Measurements from ENCODE around the gene U2AF1L4.

Gene U2AF1L4, protein sequence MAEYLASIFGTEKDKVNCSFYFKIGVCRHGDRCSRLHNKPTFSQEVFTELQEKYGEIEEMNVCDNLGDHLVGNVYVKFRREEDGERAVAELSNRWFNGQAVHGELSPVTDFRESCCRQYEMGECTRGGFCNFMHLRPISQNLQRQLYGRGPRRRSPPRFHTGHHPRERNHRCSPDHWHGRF

DNA sequence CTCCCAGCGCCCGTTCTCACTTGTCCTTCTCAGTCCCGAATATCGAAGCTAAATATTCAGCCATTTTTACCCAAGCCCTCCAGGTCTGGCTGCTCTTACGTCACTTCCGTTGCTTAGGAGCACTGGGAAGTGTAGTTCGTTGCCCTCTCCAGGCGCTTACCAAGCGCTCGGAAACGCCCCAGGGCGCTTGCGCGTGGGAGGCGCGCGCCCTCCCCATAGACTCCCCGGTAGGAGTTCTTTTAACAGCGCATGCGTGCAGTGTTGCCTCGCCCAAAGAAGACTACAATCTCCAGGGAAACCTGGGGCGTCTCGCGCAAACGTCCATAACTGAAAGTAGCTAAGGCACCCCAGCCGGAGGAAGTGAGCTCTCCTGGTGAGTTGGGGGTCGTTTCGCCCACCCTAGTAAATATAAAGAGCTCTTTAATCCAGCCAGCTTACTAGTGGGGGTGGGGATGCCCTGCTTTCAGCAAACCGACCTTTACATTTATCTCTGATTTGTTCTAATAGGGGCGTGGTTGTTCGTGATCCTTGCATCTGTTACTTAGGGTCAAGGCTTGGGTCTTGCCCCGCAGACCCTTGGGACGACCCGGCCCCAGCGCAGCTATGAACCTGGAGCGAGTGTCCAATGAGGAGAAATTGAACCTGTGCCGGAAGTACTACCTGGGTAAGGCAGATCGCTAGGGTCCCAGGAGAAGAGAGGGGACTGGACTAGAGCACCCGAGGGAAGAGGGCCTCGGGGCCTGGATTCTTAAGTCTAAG, at the start of gene U2AF1L4, which contains the start of gene PSENEN:
Gene U2AF1L4 (minus strand): TSS at position 91 of the 759 bp plus-strand sequence. CDS start 27 bp downstream, at position 64.
Gene PSENEN (plus strand): TSS at position 324 of the 759 bp plus-strand sequence. CDS start 280 bp downstream, at position 604.
- H3K4me1 ChIP-seq (ENCODE audit: control insufficient read depth, insufficient read depth, low read length): peaks cover 17% of the 10 kb centered on the region
- H3K27ac ChIP-seq (ENCODE audit: low read depth, low read length): peak within 1 kb of the TSS; percentile 100
- no peaks in the 10 kb centered on the region for H3K27me3 ChIP-seq (ENCODE audit: control insufficient read depth, insufficient read depth, low read length)
- H3K4me3 ChIP-seq (ENCODE audit: low read length): peak within 1 kb of the TSS; percentile 86
- peak within 1 kb of the TSS; percentile 75 for H3K9ac ChIP-seq (ENCODE audit: low read length)
- no peaks in the 10 kb centered on the region for H3K36me3 ChIP-seq (ENCODE audit: control insufficient read depth, insufficient read depth, low read length)

DNA sequence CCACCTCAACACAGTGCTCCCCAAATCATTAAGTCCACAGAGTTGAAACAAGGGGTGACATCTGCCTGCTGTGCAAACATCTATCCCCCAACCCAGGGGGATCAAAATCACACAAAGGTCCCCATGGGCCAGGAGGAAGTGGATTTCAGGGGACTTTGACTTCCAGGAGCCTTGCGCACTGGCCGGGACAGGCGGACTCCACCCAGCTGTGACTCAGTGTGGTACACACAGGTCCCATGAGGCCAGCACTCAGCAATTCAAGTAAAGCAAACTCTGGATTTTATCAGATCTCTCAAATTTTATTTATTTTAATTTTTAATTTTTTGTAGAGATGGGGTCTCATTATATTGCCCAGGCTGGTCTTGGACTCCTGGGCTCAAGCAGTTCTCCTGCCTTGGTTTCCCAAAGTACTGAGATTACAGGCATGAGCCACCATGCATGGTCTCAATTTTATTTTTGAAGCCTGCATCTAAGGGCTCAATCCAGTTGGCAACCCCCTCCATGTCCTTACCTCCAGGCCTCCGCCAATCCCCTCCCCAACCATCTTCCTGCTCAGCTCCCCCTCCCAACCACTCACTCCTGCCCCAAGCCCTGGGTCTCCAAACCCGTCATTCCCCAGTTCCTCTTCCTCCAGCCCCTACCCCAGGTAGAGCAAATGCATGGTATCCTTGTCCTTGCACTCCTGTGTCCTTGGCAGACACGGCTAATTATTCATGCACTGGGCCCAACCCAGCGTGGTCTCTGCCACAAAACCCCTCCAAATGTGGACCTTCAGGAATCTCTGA, 48.4 kb upstream of the U2AF1L4 start:
- Histone ChIP-seq H3K4me3 (ENCODE audit: low read length) (no peak overlapping the region), H3K36me3 (ENCODE audit: control insufficient read depth, insufficient read depth, low read length) (no peaks in the 10 kb centered on the region), H3K9ac (ENCODE audit: low read length) (no peak overlapping the region), H3K4me1 (ENCODE audit: control insufficient read depth, insufficient read depth, low read length) (no peaks in the 10 kb centered on the region), H3K27me3 (ENCODE audit: control insufficient read depth, insufficient read depth, low read length) (peaks cover 12% of the 10 kb centered on the region), H3K27ac (ENCODE audit: low read depth, low read length) (no peak overlapping the region)

DNA sequence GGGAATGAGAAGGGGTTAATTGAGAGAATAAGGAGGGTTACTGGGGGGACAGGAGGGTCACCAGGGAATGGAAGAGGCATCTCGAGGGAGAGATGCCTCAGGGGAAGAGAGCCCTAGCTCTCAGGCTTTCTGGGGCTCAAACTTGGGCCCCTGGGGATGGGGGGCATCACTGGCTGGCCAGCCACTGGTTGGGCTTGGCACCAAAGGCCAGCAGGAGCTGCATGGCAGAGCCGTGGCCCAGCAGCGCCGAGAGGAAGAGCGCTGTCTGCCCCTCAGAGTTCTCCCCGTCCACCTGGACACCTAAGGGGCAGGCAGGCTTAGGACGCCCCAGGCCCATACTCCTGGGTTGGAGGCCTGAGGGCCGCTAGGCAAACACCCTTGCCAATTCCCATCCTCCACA, 47.7 kb upstream of the U2AF1L4 start:
- peaks cover 11% of the 10 kb centered on the region for H3K27me3 ChIP-seq (ENCODE audit: control insufficient read depth, insufficient read depth, low read length)

DNA sequence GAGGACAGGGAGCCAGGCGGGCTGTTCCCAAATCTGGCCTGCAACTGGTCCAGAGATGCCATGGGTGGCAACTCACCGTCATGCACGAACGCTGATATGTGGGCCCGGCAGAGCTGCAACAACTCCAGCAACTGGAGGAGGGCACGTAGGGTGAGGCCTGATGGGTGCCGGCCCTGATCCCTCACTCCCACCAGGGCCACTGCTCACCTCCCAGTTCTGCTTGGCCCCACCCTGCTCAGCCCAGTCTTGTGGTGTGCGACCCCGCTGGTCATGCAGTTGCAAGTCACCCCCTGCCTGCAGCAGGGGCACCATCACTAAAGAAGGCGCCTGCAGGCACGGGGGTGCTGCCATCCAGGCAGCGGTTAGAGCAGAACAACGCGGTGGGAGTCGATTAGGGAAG, 47.1 kb upstream of the U2AF1L4 start:
- Histone ChIP-seq H3K4me1 (ENCODE audit: control insufficient read depth, insufficient read depth, low read length) (no peaks in the 10 kb centered on the region), H3K27ac (ENCODE audit: low read depth, low read length) (no peak overlapping the region), H3K4me3 (ENCODE audit: low read length) (no peak overlapping the region), H3K36me3 (ENCODE audit: control insufficient read depth, insufficient read depth, low read length) (no peaks in the 10 kb centered on the region), H3K27me3 (ENCODE audit: control insufficient read depth, insufficient read depth, low read length) (peaks cover 7% of the 10 kb centered on the region), H3K9ac (ENCODE audit: low read length) (no peak overlapping the region)

More for the DNA sequence above, 47.7 kb upstream of the U2AF1L4 start:
- no peak overlapping the region for H3K4me3 ChIP-seq (ENCODE audit: low read length)
- no peaks in the 10 kb centered on the region for H3K4me1 ChIP-seq (ENCODE audit: control insufficient read depth, insufficient read depth, low read length)
- H3K27ac ChIP-seq (ENCODE audit: low read depth, low read length): no peak overlapping the region
- no peaks in the 10 kb centered on the region for H3K36me3 ChIP-seq (ENCODE audit: control insufficient read depth, insufficient read depth, low read length)
- no peak overlapping the region for H3K9ac ChIP-seq (ENCODE audit: low read length)

DNA sequence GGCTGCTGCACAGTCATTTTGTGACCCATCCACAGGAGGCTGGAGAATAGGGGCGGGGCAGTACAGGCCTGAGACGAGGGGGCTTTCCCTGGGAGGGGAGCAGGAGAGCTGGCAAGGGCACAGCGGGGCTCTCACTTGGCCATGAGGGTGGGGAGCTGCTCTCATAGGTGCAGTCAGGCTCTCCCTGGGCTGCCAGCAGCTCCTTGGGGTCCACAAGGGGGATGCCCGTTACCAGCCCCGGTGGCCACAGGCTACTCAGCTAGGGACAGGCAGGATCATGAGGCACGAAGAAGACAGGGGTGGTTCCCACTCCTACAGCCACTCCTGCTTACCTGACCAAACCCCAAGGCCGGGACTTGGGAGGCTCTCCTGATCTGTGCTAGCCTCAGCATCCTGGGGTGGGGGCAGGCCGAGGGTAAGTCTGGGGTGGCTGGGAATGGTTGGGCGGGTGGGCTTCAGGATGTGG, 46.6 kb upstream of the U2AF1L4 start:
- Histone ChIP-seq H3K27ac (ENCODE audit: low read depth, low read length) (no peak overlapping the region), H3K4me1 (ENCODE audit: control insufficient read depth, insufficient read depth, low read length) (no peaks in the 10 kb centered on the region), H3K4me3 (ENCODE audit: low read length) (no peak overlapping the region), H3K36me3 (ENCODE audit: control insufficient read depth, insufficient read depth, low read length) (no peaks in the 10 kb centered on the region), H3K27me3 (ENCODE audit: control insufficient read depth, insufficient read depth, low read length) (peaks cover 6% of the 10 kb centered on the region), H3K9ac (ENCODE audit: low read length) (no peak overlapping the region)

DNA sequence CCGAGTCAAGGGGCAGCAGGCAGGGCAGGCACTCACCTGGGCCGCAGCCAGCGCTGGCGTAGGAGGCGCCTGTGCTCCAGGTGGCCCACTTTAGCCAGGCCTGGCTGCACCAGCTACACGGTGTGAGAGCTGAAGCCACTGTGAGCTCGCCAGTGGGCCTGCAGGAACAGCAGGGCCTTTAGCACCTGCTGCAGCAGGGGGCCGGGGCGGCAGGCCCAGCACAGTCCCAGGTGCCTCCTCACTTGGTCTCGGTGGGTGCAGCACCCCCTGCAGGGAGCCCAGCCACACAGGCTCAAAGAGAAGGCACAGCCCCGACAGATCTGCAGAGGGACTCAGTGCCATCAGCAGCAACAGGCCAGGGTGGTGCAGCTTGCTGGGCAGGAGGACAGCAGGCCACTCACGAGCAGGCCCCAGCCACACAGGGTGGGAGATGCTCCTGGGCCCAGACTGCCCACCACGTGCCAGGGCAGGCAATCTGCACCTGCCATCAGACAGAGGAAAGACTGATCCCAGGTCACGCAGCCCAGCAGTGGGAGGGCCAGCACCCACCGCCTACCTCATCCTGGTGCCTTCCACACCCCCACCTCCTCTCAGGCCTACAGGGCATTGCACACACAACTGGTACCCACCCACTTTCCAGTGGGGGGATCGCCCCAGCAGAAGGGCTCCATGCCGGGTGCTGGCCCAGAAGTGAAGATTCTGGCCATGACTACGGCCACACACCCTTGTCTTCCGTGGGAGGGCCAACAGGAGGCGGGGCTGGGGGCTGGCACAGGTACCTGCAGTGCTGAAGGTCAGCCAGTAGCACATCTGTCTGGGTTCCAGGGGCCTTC, 46.0 kb upstream of the U2AF1L4 start:
- Histone ChIP-seq H3K4me1 (ENCODE audit: control insufficient read depth, insufficient read depth, low read length) (no peaks in the 10 kb centered on the region), H3K27me3 (ENCODE audit: control insufficient read depth, insufficient read depth, low read length) (no peaks in the 10 kb centered on the region), H3K9ac (ENCODE audit: low read length) (no peak overlapping the region), H3K4me3 (ENCODE audit: low read length) (no peak overlapping the region), H3K27ac (ENCODE audit: low read depth, low read length) (no peak overlapping the region), H3K36me3 (ENCODE audit: control insufficient read depth, insufficient read depth, low read length) (no peaks in the 10 kb centered on the region)

DNA sequence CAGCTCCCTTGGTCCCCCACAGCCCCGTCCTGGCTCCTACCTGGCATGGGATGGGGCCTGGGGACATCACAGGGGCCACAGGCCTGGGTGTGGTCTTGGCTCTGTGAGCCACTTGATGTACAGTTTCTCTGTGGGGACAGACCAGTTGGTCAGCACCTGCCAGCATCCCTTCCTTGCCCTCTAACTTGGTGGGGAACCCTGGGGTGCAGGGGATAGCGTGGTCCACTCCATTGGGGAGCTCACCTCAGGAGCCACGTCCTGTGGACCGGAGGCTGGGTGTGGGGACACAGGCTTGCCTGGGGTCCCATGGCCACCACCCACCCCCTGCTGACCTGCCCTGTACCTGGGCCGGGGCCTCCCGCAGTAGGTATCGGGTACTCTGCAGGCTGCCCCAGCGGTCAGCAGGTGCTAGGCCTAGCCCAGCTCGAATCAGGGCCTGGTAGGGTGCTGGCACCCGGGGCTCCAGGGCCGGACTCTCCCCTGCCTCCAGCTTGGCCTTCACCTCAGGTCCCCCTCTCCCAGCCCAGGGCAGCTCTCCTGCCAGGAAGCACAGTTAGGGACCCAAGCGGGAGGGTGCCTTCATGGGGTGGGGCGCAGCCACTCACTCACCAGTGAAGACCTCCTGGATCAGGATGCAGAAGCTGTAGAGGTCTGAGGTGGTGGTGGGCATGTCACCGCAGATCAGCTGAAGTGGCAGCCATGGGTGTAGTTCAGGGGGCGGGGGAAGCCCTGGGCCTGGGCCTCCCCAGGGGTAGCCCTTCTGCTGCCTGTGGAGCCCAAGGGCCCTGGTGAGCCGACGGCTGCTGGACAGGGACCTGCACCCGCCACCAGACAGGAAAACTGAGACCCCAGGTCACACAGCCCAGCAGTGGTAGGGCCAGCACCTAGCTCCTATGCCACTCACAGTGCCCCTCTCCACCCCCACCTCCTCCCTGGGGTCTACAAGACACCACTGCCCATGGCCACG, 45.0 kb upstream of the U2AF1L4 start:
- Histone ChIP-seq H3K4me3 (ENCODE audit: low read length) (no peak overlapping the region), H3K36me3 (ENCODE audit: control insufficient read depth, insufficient read depth, low read length) (no peaks in the 10 kb centered on the region), H3K4me1 (ENCODE audit: control insufficient read depth, insufficient read depth, low read length) (no peaks in the 10 kb centered on the region), H3K27me3 (ENCODE audit: control insufficient read depth, insufficient read depth, low read length) (no peaks in the 10 kb centered on the region), H3K27ac (ENCODE audit: low read depth, low read length) (no peak overlapping the region), H3K9ac (ENCODE audit: low read length) (no peak overlapping the region)

DNA sequence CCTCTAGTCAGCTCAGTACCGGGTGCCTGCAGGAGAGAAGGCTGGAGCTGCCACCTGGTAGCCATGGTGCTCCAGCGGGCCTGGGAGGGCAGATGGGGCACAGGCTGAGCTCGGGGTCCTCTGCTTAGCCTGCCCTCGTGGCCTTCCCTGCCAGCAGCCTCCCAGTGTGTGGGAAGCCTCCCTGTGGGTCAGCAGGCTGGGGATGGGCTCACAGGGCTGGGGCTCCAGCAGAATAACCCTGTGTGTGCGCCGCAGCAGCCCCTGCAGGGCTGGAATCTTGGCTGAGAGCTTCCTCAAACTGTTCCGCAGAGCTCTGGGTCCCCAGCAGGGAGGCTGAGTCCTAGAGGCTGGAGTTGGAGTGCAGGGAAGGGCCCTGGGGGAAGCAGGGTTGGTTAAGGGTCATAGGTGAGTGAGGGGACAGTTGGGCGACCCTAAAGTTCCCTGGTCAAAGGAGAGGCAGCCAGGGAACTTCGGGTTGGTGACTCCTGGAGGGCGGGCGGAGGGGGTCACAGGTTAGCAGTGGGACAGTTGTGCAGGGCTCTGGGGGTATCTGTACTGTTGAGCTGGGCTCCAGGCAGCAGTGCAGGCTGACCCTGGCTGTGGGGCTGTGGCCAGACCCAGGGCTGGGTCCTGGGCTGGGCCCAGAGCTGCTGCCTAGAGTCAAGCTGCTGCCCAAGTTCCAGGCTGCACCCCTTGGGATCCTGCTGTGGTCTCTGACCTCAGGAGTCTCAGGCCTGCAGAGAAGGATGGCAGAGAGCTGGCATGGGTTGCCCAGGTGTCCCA, 44.2 kb upstream of the U2AF1L4 start:
- H3K36me3 ChIP-seq (ENCODE audit: control insufficient read depth, insufficient read depth, low read length): no peaks in the 10 kb centered on the region
- H3K9ac ChIP-seq (ENCODE audit: low read length): no peak overlapping the region
- H3K4me3 ChIP-seq (ENCODE audit: low read length): no peak overlapping the region
- no peaks in the 10 kb centered on the region for H3K4me1 ChIP-seq (ENCODE audit: control insufficient read depth, insufficient read depth, low read length)
- H3K27me3 ChIP-seq (ENCODE audit: control insufficient read depth, insufficient read depth, low read length): no peaks in the 10 kb centered on the region
- no peak overlapping the region for H3K27ac ChIP-seq (ENCODE audit: low read depth, low read length)

DNA sequence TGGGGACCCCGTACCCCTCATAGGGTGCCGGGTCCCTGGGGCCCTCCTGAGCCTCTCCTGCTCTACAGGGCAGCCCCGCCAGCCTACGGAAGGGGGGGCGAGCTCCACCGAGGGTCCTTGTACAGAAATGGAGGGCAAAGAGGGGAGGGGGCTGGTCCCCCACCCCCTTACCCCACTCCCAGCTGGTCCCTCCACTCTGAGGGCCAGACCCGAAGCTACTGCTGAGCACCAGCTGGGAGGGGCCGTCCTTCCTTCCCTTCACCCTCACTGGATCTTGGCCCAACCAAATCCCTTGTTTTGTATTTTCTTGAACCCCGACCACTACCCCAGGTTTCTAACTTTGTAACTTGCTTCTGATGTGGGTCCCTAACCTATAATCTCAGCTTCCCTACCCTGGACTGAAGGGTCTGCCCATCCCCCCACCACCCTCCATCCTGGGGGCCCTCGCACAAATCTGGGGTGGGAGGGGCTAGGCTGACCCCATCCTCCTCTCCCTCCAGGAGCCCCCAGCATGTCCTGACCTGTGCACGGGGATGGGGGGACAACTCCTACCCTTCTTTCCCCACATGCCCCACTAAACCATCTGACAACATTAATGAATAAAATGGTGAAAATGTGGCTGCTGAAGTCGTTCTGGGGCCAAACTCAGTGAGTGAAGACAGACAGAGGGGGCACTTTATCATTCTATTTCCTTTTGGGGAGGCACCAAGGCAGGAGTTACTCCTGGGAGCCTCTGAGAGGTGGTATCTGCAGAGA, 43.2 kb upstream of the U2AF1L4 start:
- H3K4me3 ChIP-seq (ENCODE audit: low read length): no peak overlapping the region
- no peaks in the 10 kb centered on the region for H3K4me1 ChIP-seq (ENCODE audit: control insufficient read depth, insufficient read depth, low read length)
- no peaks in the 10 kb centered on the region for H3K36me3 ChIP-seq (ENCODE audit: control insufficient read depth, insufficient read depth, low read length)
- no peak overlapping the region for H3K9ac ChIP-seq (ENCODE audit: low read length)
- H3K27ac ChIP-seq (ENCODE audit: low read depth, low read length): no peak overlapping the region
- H3K27me3 ChIP-seq (ENCODE audit: control insufficient read depth, insufficient read depth, low read length): no peaks in the 10 kb centered on the region

DNA sequence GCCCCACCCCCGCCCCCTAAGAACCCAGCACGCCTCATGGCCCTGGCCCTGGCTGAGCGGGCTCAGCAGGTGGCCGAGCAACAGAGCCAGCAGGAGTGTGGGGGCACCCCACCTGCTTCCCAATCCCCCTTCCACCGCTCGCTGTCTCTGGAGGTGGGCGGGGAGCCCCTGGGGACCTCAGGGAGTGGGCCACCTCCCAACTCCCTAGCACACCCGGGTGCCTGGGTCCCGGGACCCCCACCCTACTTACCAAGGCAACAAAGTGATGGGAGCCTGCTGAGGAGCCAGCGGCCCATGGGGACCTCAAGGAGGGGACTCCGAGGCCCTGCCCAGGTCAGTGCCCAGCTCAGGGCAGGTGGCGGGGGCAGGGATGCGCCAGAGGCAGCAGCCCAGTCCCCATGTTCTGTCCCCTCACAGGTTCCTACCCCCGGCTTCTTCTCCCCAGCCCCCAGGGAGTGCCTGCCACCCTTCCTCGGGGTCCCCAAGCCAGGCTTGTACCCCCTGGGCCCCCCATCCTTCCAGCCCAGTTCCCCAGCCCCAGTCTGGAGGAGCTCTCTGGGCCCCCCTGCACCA, 42.1 kb upstream of the U2AF1L4 start:
- Histone ChIP-seq H3K36me3 (ENCODE audit: control insufficient read depth, insufficient read depth, low read length) (peaks cover 3% of the 10 kb centered on the region), H3K27ac (ENCODE audit: low read depth, low read length) (no peak overlapping the region), H3K4me3 (ENCODE audit: low read length) (no peak overlapping the region), H3K27me3 (ENCODE audit: control insufficient read depth, insufficient read depth, low read length) (no peaks in the 10 kb centered on the region), H3K4me1 (ENCODE audit: control insufficient read depth, insufficient read depth, low read length) (no peaks in the 10 kb centered on the region), H3K9ac (ENCODE audit: low read length) (no peak overlapping the region)

All from rectal smooth muscle tissue (tissue), 1 donor.